ENCODE results near the gene AMPH. TPM values are rescaled to one million over a fixed set of nuclear protein-coding genes. Genes with fewer than 3 reads are reported as not detected.

Gene AMPH
- total and polyA plus RNA-seq, 3 donors from 2014 or later = 5.8 to 9.0 (median 7.6) TPM

DNA sequence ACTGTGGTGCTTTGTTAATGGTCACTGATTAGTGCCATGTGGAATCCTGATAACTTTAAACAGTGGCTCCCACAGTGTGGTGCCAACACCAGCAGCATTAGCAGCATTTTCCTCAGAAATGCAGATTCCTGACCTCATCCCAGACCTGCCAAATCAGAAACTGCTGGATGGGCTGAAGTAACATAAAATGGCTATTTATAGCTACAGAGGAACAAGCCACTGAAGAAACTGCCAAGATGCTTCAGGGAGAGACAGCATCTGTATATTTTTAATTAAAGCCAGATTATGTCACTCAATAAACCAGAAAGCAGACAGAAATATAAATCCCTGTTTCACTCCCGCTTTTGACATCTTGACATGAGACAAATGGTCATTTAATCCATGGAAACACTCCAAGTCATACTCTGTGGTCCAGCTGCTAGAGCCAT is 178.5 kb downstream of the AMPH start:
- Histone ChIP-seq H3K27ac (no peak overlapping the region), H3K27me3 (no peaks in the 10 kb centered on the region), H3K4me1 (no peaks in the 10 kb centered on the region), H3K4me3 (no peak overlapping the region), H3K9me3 (no peaks in the 10 kb centered on the region), H3K36me3 (ENCODE audit: low read depth, missing control alignments) (no peaks in the 10 kb centered on the region)
- intact Hi-C loops (cut with DNase I; ENCODE audit: low total_unique reads) = no loop called here
- 70 to 78% methylated on average over 1 of the region's 1 CpG for WGBS, 2 donors
- no peak for DNase-seq
- TF ChIP-seq, protein P1, sequence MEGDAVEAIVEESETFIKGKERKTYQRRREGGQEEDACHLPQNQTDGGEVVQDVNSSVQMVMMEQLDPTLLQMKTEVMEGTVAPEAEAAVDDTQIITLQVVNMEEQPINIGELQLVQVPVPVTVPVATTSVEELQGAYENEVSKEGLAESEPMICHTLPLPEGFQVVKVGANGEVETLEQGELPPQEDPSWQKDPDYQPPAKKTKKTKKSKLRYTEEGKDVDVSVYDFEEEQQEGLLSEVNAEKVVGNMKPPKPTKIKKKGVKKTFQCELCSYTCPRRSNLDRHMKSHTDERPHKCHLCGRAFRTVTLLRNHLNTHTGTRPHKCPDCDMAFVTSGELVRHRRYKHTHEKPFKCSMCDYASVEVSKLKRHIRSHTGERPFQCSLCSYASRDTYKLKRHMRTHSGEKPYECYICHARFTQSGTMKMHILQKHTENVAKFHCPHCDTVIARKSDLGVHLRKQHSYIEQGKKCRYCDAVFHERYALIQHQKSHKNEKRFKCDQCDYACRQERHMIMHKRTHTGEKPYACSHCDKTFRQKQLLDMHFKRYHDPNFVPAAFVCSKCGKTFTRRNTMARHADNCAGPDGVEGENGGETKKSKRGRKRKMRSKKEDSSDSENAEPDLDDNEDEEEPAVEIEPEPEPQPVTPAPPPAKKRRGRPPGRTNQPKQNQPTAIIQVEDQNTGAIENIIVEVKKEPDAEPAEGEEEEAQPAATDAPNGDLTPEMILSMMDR (IDR thresholded peaks at IDR 0.05) = no peak
- TF ChIP-seq POLR2A (IDR thresholded peaks at IDR 0.05) = no peak

DNA sequence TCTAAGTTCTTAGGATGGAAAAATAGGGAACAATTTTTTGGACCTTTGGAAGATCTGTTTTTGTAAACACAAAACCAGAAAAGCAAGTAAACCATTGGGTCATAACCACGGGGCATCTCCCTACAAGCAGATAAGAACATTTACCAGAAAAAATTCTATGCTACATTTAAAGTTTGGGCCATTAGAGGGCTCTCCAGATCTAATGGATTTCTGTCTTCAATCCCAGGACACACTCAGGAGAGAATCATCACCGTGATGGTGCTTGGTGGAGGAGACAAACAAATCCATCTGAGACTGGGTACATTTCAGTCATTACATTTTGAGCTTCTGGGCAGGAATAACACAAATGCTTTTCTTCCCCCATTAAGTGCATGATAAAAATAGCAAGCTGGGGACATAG is 179.3 kb downstream of the AMPH start:
- H3K27me3 ChIP-seq = no peaks in the 10 kb centered on the region
- H3K9me3 ChIP-seq = no peaks in the 10 kb centered on the region
- intact Hi-C loops (cut with DNase I; ENCODE audit: low total_unique reads) = no loop called here
- TF ChIP-seq, protein P1 (IDR thresholded peaks at IDR 0.05) = no peak
- TF ChIP-seq POLR2A (IDR thresholded peaks at IDR 0.05) = no peak
- no peak for DNase-seq
- no peaks in the 10 kb centered on the region for H3K36me3 ChIP-seq (ENCODE audit: low read depth, missing control alignments)
- H3K27ac ChIP-seq = no peak overlapping the region
- no peaks in the 10 kb centered on the region for H3K4me1 ChIP-seq
- WGBS, 2 donors = 26 to 32% methylated on average over 2 of the region's 2 CpGs
- H3K4me3 ChIP-seq = no peak overlapping the region

DNA sequence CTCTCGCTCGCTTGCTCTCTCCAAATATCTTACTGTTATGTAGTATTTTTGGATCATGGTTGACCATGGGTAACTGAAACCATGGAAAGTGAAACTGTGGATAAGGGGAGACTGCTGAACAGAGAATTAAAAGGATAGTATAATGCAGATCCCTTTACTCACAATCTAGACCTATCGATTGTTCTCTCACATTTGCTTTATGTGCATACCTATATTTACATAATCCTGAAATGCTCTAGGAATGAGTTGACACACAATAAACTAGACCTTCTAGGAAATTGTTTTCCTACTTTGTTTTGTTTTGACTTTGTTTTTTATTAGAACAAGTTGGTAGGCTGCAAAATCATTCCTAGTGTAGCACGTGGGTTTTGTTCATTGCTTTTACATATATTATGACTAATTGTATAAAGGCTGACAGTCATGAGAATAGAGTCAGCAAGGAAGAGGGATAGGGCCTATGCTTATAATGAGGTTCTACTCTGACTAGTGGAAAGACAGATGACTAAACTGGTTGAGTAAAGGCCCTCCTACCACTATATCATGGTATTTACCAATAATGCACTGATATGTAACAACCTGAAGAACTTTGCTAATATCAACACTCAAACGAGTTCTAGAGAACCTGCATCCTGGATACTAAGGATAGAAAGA is 182.5 kb downstream of the AMPH start:
- intact Hi-C loops (cut with DNase I; ENCODE audit: low total_unique reads) = no loop called here
- DNase-seq = no peak
- H3K4me3 ChIP-seq = no peak overlapping the region
- no peaks in the 10 kb centered on the region for H3K9me3 ChIP-seq
- TF ChIP-seq, protein P1 (IDR thresholded peaks at IDR 0.05) = no peak
- TF ChIP-seq POLR2A (IDR thresholded peaks at IDR 0.05) = no peak
- H3K27ac ChIP-seq = no peak overlapping the region
- no peaks in the 10 kb centered on the region for H3K36me3 ChIP-seq (ENCODE audit: low read depth, missing control alignments)
- 82 to 85% methylated on average over 5 of the region's 5 CpGs for WGBS, 2 donors
- H3K27me3 ChIP-seq = no peaks in the 10 kb centered on the region
- H3K4me1 ChIP-seq = no peaks in the 10 kb centered on the region

DNA sequence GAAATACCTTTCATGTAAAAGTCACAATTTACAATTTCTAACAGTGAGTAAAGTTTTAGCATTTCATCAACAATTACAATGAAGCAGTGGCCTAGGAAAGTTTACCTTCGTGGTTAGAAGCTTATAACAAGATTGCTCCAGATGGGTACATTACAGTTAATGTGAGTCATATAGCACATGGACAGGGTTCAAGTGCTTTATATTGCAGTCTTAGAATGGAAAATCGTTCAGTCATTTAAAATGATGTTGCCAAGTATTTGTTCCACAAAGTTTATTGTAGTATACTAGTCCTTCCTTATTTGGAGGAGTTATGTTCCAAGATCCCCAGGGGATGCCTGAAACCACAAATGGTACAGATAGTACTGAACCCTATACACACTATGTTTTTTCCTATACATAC is 183.1 kb downstream of the AMPH start:
- no peaks in the 10 kb centered on the region for H3K36me3 ChIP-seq (ENCODE audit: low read depth, missing control alignments)
- intact Hi-C loops (cut with DNase I; ENCODE audit: low total_unique reads) = no loop called here
- no peaks in the 10 kb centered on the region for H3K27me3 ChIP-seq
- no peak overlapping the region for H3K4me3 ChIP-seq
- H3K9me3 ChIP-seq = no peaks in the 10 kb centered on the region
- DNase-seq = no peak
- H3K27ac ChIP-seq = no peak overlapping the region
- WGBS, 2 donors = 67 to 69% methylated on average over 2 of the region's 2 CpGs
- TF ChIP-seq POLR2A (IDR thresholded peaks at IDR 0.05) = no peak
- TF ChIP-seq, protein P1 (IDR thresholded peaks at IDR 0.05) = no peak
- H3K4me1 ChIP-seq = no peaks in the 10 kb centered on the region

DNA sequence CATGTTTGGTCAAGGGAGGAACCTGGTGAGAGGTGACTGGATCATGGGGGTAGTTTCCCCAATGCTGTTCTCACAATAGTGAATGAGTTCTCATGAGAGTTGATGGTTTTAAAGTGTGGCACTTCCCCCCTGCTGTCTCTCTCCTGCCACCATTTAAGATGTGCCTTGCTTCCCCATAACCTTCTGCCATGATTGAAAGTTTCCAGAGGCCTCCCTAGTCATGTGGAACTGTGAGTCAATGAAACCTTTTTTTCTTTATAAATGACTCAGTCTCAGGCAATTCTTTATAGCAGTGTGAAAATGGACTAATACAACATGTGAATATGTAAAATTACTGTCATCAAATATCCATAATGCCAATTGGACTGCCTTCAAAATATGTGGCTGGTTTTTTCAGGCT is 192.2 kb downstream of the AMPH start:
- intact Hi-C loops (cut with DNase I; ENCODE audit: low total_unique reads) = no loop called here
- Histone ChIP-seq H3K27me3 (no peaks in the 10 kb centered on the region), H3K9me3 (no peaks in the 10 kb centered on the region), H3K27ac (no peak overlapping the region), H3K4me1 (no peaks in the 10 kb centered on the region), H3K36me3 (ENCODE audit: low read depth, missing control alignments) (no peaks in the 10 kb centered on the region), H3K4me3 (no peak overlapping the region)
- TF ChIP-seq, protein P1 (IDR thresholded peaks at IDR 0.05) = no peak
- TF ChIP-seq POLR2A (IDR thresholded peaks at IDR 0.05) = no peak
- no peak for DNase-seq

Data from testis (tissue), 3 donors.